Measurements from ENCODE around the gene AIPL1. TPM values are rescaled to one million over a fixed set of nuclear protein-coding genes. Genes with fewer than 3 reads are reported as not detected.
A peak's percentile ranks its signal among the peaks of the same experiment; 100 is the strongest.

The AIPL1 gene
- total and polyA plus RNA-seq, 10 of the 15 experiments (the other 5 are each of a cell fraction or from before 2014, with no cell fraction given), result not detected

- TF ChIP-seq ZNF687 (IDR thresholded peaks at IDR 0.05) (no peak), EGR1 (IDR thresholded peaks at IDR 0.05; ENCODE audit: borderline replicate concordance in 1 of 2, low read depth in 2 of 2, low read length in 2 of 2) (no peak), BHLHE40 (IDR thresholded peaks at IDR 0.05; ENCODE audit: borderline replicate concordance in 1 of 2, low read depth in 2 of 2, low read length in 1 of 2) (peak in 1 of 2 experiments; percentile 14; a peak in 1 of 4 replicates), MYC (IDR thresholded peaks at IDR 0.05; ENCODE audit: insufficient read depth, insufficient read length, insufficient replicate concordance, low read length, severe bottlenecking) (no peak), IRF5 (IDR thresholded peaks at IDR 0.05; ENCODE audit: borderline replicate concordance) (peak; percentile 61; the same call in 1 of the 2 replicates), ZNF24 (IDR thresholded peaks at IDR 0.05) (no peak), ZNF207 (IDR thresholded peaks at IDR 0.05; ENCODE audit: borderline replicate concordance) (no peak), STAT1 (conservative IDR thresholded peaks at IDR 0.05) (no peak), POLR2A (IDR thresholded peaks at IDR 0.05; ENCODE audit: low read depth, low read length) (no peak), IRF3 (IDR thresholded peaks at IDR 0.05) (no peak), BRCA1 (IDR thresholded peaks at IDR 0.05; ENCODE audit: low read depth, low read length) (no peak), CREB1 (IDR thresholded peaks at IDR 0.05; ENCODE audit: low read depth) (no peak), PAX5 (IDR thresholded peaks at IDR 0.05; ENCODE audit: borderline replicate concordance, low read depth, low read length) (no peak), BCL3 (IDR thresholded peaks at IDR 0.05; ENCODE audit: borderline replicate concordance, insufficient read depth, low read depth, low read length, poor library complexity, severe bottlenecking) (no peak), PML (IDR thresholded peaks at IDR 0.05; ENCODE audit: low read length) (no peak), YBX1 (IDR thresholded peaks at IDR 0.05) (no peak), ZBTB11 (CRISPR knock-in tag; IDR thresholded peaks at IDR 0.05) (no peak)
Measured at GRCh38 chr17:6427279-6427781, 7.6 kb downstream of the AIPL1 start (continued).
